WTC11 (cell line): Measurements from ENCODE around the gene THSD4. TPM values are rescaled to one million over a fixed set of nuclear protein-coding genes. Genes with fewer than 3 reads are reported as not detected.
"Not testable (repeated sequence)": the region's sequence is repeated elsewhere in the genome, so short reads cannot be mapped to it uniquely, and the experiment has no call there.

Experiments used
- ATAC-seq: fragments of 200-7000 bp; cut with Tn5 transposase; 2 replicates; pipeline ENCODE4 v1.10.0; 2021; ENCODE audit warnings: mild to moderate bottlenecking, moderate library complexity
- CTCF ChIA-PET: fragments of 300-600 bp; sonication (Branson Sonifier 250); formaldehyde crosslinking; loops from one replicate; lab custom pipeline; 2021; ENCODE audit warnings: antibody characterized with exemption; lab: Charles Lee
- POLR2A ChIA-PET: fragments of 350-600 bp; sonication (Branson Sonifier 250); formaldehyde crosslinking; loops from one replicate; lab custom pipeline; 2021; ENCODE audit warnings: antibody characterized with exemption; lab: Charles Lee
- DNase-seq: peaks from one replicate; pipeline ENCODE4 v3.0.0; 2021; ENCODE audit warnings: low spot score
- H3K27ac Mint-ChIP-seq: 2 replicates; pipeline ENCODE4 v1.8.0; 2021; ENCODE audit warnings: mixed read lengths
- H3K27me3 Mint-ChIP-seq: 2 replicates; pipeline ENCODE4 v1.8.0; 2021; ENCODE audit warnings: low read depth, mild to moderate bottlenecking, moderate library complexity, mixed read lengths
- H3K36me3 Mint-ChIP-seq: 2 replicates; pipeline ENCODE4 v1.8.0; 2021; ENCODE audit warnings: mixed read lengths
- H3K4me1 Mint-ChIP-seq: 2 replicates; pipeline ENCODE4 v1.8.0; 2022; ENCODE audit warnings: mixed read lengths
- H3K4me3 Mint-ChIP-seq: 2 replicates; pipeline ENCODE4 v1.8.0; 2021; ENCODE audit warnings: mild to moderate bottlenecking, moderate library complexity, mixed read lengths
- H3K9me3 Mint-ChIP-seq: 2 replicates; pipeline ENCODE4 v1.8.0; 2021; ENCODE audit warnings: mixed read lengths
- ATF2 ChIP-seq: sonication (generic); formaldehyde crosslinking; IDR thresholded peaks from 2 replicates; pipeline ENCODE4 v1.8.1; 2022; ENCODE audit warnings: low read depth, missing genetic modification reagents, borderline replicate concordance
- ATF3 ChIP-seq: sonication (generic); formaldehyde crosslinking; conservative IDR thresholded peaks from 2 replicates; pipeline ENCODE4 v1.8.1; 2022; ENCODE audit warnings: mild to moderate bottlenecking, missing genetic modification reagents
- CREB1 ChIP-seq: sonication (generic); formaldehyde crosslinking; IDR thresholded peaks from 2 replicates; pipeline ENCODE4 v1.8.0; 2023; ENCODE audit warnings: mild to moderate bottlenecking, missing genetic modification reagents
- ETV6 ChIP-seq: sonication (generic); formaldehyde crosslinking; IDR thresholded peaks from 2 replicates; pipeline ENCODE4 v1.8.1; 2022; ENCODE audit warnings: mild to moderate bottlenecking, missing genetic modification reagents
- FOXP1 ChIP-seq: sonication (generic); formaldehyde crosslinking; IDR thresholded peaks from 2 replicates; pipeline ENCODE4 v1.8.0; 2022; ENCODE audit warnings: missing genetic modification reagents, mild to moderate bottlenecking, moderate library complexity, borderline replicate concordance
- IRF2 ChIP-seq: sonication (generic); formaldehyde crosslinking; IDR thresholded peaks from 2 replicates; pipeline ENCODE4 v1.8.0; 2022; ENCODE audit warnings: low read depth, missing genetic modification reagents, borderline replicate concordance
- NR1H2 ChIP-seq: sonication (generic); formaldehyde crosslinking; IDR thresholded peaks from 2 replicates; pipeline ENCODE4 v1.9.0; 2021; ENCODE audit warnings: mild to moderate bottlenecking, moderate library complexity, missing genetic modification reagents
- PREB ChIP-seq: sonication (generic); formaldehyde crosslinking; IDR thresholded peaks from 2 replicates; pipeline ENCODE4 v1.8.1; 2022; ENCODE audit warnings: mild to moderate bottlenecking, missing genetic modification reagents, moderate library complexity, borderline replicate concordance
- PRRX2 ChIP-seq: fragments of 250-450 bp; sonication (Bioruptor Pico); IDR thresholded peaks from 2 replicates; pipeline ENCODE4 v1.8.0; 2021; ENCODE audit warnings: mild to moderate bottlenecking
- SMAD4 ChIP-seq: sonication (generic); formaldehyde crosslinking; IDR thresholded peaks from 2 replicates; pipeline ENCODE4 v1.8.0; 2022; ENCODE audit warnings: mild to moderate bottlenecking, missing genetic modification reagents
- USF2 ChIP-seq: sonication (generic); formaldehyde crosslinking; IDR thresholded peaks from 2 replicates; pipeline ENCODE4 v1.8.1; 2023; ENCODE audit warnings: mild to moderate bottlenecking, missing genetic modification reagents, moderate library complexity
- ZNF232 ChIP-seq: sonication (generic); formaldehyde crosslinking; IDR thresholded peaks from 2 replicates; pipeline ENCODE4 v1.8.0; 2022; ENCODE audit warnings: mild to moderate bottlenecking, missing genetic modification reagents
- ZNF317 ChIP-seq: sonication (generic); formaldehyde crosslinking; IDR thresholded peaks from 2 replicates; pipeline ENCODE4 v1.8.1; 2023; ENCODE audit warnings: low read depth, mild to moderate bottlenecking, moderate library complexity, missing genetic modification reagents, borderline replicate concordance
- total RNA-seq: library from RNA; stranded (reverse); gene quantifications from 3 replicates; pipeline ENCODE4 v1.2.3, GENCODE V29; 2021
- TF ChIP-seq, protein P1 (sequence below): sonication (generic); formaldehyde crosslinking; IDR thresholded peaks from 2 replicates; pipeline ENCODE4 v1.8.1; 2023; ENCODE audit warnings: mild to moderate bottlenecking, missing genetic modification reagents, borderline replicate concordance
- TF ChIP-seq, protein P2 (sequence below): fragments of 250-450 bp; sonication (Bioruptor Pico); IDR thresholded peaks from 2 replicates; pipeline ENCODE4 v1.9.0; 2021; ENCODE audit warnings: moderate library complexity, mild to moderate bottlenecking, inconsistent platforms, borderline replicate concordance
- TF ChIP-seq, protein P3 (sequence below): fragments of 250-450 bp; sonication (Bioruptor Pico); IDR thresholded peaks from 2 replicates; pipeline ENCODE4 v2.1.2; 2022; ENCODE audit warnings: mild to moderate bottlenecking, moderate library complexity
- TF ChIP-seq, protein P4 (sequence below): sonication (generic); formaldehyde crosslinking; IDR thresholded peaks from 2 replicates; pipeline ENCODE4 v1.8.1; 2023; ENCODE audit warnings: mild to moderate bottlenecking, missing genetic modification reagents

The THSD4 gene
- total RNA-seq, 1 experiment from 2014 or later: 7.8 TPM

DNA sequence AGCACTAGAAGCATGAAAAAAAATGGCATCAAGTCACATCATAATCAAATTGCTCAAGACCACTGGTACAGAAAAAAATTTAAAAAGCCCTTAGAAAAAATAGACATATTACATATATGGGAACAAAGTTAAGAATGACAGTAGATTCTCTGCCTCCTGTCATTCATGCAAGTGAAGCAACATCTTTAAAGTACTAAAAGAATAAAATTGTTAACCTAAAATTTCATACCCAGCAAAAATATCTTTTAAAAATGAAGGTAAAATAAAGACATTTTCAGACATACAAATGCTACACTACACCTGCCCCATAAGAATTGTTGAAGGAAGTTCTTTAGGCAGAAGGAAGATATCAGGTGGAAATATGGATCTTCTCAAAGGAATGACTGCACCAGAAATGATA is 55.9 kb downstream of the THSD4 start (continued):
- TF ChIP-seq ATF2 (no peak), PRRX2 (CRISPR knock-in tag) (no peak), ZNF232 (CRISPR knock-in tag) (no peak)
- TF ChIP-seq, protein P1, sequence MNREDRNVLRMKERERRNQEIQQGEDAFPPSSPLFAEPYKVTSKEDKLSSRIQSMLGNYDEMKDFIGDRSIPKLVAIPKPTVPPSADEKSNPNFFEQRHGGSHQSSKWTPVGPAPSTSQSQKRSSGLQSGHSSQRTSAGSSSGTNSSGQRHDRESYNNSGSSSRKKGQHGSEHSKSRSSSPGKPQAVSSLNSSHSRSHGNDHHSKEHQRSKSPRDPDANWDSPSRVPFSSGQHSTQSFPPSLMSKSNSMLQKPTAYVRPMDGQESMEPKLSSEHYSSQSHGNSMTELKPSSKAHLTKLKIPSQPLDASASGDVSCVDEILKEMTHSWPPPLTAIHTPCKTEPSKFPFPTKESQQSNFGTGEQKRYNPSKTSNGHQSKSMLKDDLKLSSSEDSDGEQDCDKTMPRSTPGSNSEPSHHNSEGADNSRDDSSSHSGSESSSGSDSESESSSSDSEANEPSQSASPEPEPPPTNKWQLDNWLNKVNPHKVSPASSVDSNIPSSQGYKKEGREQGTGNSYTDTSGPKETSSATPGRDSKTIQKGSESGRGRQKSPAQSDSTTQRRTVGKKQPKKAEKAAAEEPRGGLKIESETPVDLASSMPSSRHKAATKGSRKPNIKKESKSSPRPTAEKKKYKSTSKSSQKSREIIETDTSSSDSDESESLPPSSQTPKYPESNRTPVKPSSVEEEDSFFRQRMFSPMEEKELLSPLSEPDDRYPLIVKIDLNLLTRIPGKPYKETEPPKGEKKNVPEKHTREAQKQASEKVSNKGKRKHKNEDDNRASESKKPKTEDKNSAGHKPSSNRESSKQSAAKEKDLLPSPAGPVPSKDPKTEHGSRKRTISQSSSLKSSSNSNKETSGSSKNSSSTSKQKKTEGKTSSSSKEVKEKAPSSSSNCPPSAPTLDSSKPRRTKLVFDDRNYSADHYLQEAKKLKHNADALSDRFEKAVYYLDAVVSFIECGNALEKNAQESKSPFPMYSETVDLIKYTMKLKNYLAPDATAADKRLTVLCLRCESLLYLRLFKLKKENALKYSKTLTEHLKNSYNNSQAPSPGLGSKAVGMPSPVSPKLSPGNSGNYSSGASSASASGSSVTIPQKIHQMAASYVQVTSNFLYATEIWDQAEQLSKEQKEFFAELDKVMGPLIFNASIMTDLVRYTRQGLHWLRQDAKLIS (CRISPR knock-in tag): no peak
- TF ChIP-seq, protein P2, sequence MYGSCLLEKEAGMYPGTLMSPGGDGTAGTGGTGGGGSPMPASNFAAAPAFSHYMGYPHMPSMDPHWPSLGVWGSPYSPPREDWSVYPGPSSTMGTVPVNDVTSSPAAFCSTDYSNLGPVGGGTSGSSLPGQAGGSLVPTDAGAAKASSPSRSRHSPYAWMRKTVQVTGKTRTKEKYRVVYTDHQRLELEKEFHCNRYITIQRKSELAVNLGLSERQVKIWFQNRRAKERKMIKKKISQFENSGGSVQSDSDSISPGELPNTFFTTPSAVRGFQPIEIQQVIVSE (CRISPR knock-in tag): no peak

- H3K4me1 Mint-ChIP-seq: not testable (repeated sequence)
- H3K4me3 Mint-ChIP-seq: peak overlapping the region; percentile 51
Observed at GRCh38 chr15:71174360-71174759, 59.1 kb downstream of the THSD4 start.

DNA sequence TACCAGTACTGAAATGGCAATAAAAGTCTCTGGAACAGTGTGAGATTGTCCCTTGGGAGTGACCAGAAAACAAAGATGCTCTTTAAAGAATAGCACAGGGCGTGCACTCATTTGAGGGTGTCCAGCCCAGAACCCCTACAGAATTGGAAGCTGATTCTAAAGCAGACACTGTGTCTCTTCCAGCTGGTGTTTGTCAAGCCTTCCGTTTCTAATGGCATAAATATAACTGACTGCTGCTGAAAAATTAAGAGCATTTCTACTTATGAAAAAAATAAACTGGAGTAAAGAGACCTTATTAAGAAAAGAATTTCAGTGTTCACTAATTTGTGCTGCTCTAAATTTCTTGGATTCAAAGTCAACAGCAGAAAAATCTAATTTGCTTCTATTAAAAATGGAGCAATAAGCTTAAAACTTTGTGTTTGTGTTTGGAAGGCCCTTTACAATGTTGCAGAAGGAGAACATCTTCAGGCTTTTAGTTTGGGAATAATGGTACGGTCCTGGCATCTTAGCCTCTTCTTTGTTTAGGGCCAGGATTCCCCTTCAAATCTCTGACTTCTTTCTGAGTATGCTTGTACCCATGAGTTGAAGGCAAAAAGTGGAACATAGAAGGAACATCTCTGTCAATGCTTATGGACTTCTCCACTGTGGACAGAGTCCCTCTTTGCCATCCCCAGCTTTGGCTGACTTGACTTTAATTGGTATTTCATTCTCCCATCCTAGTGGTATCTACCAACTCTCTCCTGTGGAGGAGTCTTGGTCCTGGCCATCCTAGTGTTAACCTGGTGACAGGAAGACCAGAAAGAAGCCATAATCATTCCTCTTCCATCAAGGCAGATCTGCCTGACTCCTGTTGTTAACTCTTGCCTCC is 65.9 kb downstream of the THSD4 start:
- Mint-ChIP-seq H3K4me3 (no peak overlapping the region), H3K36me3 (peaks cover 7% of the 10 kb centered on the region), H3K27me3 (no peaks in the 10 kb centered on the region), H3K27ac (no peak overlapping the region), H3K9me3 (peaks cover 13% of the 10 kb centered on the region), H3K4me1 (peaks cover 3% of the 10 kb centered on the region; the same call in 1 of the 2 replicates)
- ChIA-PET POLR2A (no interaction called here), CTCF (no interaction called here)
- ATAC-seq: no peak
- no peak for DNase-seq
- TF ChIP-seq ATF3 (CRISPR knock-in tag) (no peak), ZNF317 (no peak), PREB (CRISPR knock-in tag) (no peak), USF2 (CRISPR knock-in tag) (no peak), ETV6 (CRISPR knock-in tag) (no peak), ZNF232 (CRISPR knock-in tag) (no peak), CREB1 (CRISPR knock-in tag) (no peak), NR1H2 (no peak), FOXP1 (CRISPR knock-in tag) (no peak), IRF2 (no peak), SMAD4 (CRISPR knock-in tag) (no peak)
- TF ChIP-seq, protein P3, sequence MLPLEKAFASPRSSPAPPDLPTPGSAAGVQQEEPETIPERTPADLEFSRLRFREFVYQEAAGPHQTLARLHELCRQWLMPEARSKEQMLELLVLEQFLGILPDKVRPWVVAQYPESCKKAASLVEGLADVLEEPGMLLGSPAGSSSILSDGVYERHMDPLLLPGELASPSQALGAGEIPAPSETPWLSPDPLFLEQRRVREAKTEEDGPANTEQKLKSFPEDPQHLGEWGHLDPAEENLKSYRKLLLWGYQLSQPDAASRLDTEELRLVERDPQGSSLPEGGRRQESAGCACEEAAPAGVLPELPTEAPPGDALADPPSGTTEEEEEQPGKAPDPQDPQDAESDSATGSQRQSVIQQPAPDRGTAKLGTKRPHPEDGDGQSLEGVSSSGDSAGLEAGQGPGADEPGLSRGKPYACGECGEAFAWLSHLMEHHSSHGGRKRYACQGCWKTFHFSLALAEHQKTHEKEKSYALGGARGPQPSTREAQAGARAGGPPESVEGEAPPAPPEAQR (CRISPR knock-in tag): no peak
- TF ChIP-seq, protein P4, sequence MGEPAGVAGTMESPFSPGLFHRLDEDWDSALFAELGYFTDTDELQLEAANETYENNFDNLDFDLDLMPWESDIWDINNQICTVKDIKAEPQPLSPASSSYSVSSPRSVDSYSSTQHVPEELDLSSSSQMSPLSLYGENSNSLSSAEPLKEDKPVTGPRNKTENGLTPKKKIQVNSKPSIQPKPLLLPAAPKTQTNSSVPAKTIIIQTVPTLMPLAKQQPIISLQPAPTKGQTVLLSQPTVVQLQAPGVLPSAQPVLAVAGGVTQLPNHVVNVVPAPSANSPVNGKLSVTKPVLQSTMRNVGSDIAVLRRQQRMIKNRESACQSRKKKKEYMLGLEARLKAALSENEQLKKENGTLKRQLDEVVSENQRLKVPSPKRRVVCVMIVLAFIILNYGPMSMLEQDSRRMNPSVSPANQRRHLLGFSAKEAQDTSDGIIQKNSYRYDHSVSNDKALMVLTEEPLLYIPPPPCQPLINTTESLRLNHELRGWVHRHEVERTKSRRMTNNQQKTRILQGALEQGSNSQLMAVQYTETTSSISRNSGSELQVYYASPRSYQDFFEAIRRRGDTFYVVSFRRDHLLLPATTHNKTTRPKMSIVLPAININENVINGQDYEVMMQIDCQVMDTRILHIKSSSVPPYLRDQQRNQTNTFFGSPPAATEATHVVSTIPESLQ (CRISPR knock-in tag): no peak

More at GRCh38 chr15:71174360-71174759, 59.1 kb downstream of the THSD4 start:
- CTCF ChIA-PET, ATAC-seq, H3K27me3 Mint-ChIP-seq, POLR2A ChIA-PET, H3K27ac Mint-ChIP-seq: not testable (repeated sequence)
- Mint-ChIP-seq H3K36me3 (peaks cover 18% of the 10 kb centered on the region), H3K9me3 (peaks cover 34% of the 10 kb centered on the region)
- peak; percentile 63 for DNase-seq
